Stimulated activated naive B cell treated with anti-CD40 and anti-IgM and Interleukin-4, amounts not matched to agents 10 μg/mL and 1 μg/mL and 100 μg/mL, for 72 hours (primary cell): ENCODE results near the gene ZER1.
"Not testable (repeated sequence)": the region's sequence is repeated elsewhere in the genome, so short reads cannot be mapped to it uniquely, and the experiment has no call there.

Experiments
- ATAC-seq, 2 donors: fragments of 150-1000 bp; cut with Tn5 transposase; replicated peaks; 2 replicates each; pipeline ENCODE4 v1.10.0; 2021; ENCODE audit warnings: moderate library complexity in 1 of 2
- DNase-seq: peaks from one replicate; pipeline ENCODE4 v3.0.0; 2021
- H3K27ac Mint-ChIP-seq: one replicate; pipeline ENCODE4 v1.8.0; 2022; ENCODE audit warnings: mild to moderate bottlenecking, mixed read lengths
- H3K27me3 Mint-ChIP-seq, 2 donors: one replicate each; pipeline ENCODE4 v1.8.0; 2022; ENCODE audit warnings: mixed read lengths in 2 of 2
- H3K36me3 Mint-ChIP-seq, 2 donors: one replicate each; pipeline ENCODE4 v1.8.0; 2022; ENCODE audit warnings: mixed read lengths in 2 of 2, mild to moderate bottlenecking in 1 of 2
- H3K4me1 Mint-ChIP-seq, 2 donors: one replicate each; pipeline ENCODE4 v1.8.0; 2022; ENCODE audit warnings: mixed read lengths in 2 of 2, mild to moderate bottlenecking in 1 of 2
- H3K4me3 Mint-ChIP-seq, 2 donors: one replicate each; pipeline ENCODE4 v1.8.0; 2022; ENCODE audit warnings: mild to moderate bottlenecking in 2 of 2, mixed read lengths in 2 of 2, moderate library complexity in 1 of 2
- H3K9me3 Mint-ChIP-seq, 2 donors: one replicate each; pipeline ENCODE4 v1.8.0; 2022; ENCODE audit warnings: mixed read lengths in 2 of 2, mild to moderate bottlenecking in 1 of 2

Gene ZER1

GRCh38 chr9:128706671-128707381 is 64.9 kb downstream of the ZER1 start:
- H3K27me3 Mint-ChIP-seq = no peaks in the 10 kb centered on the region
- ATAC-seq = no peak
- peaks cover 2 to 3% of the 10 kb centered on the region in 2 donors for H3K36me3 Mint-ChIP-seq
- no peak overlapping the region for H3K4me3 Mint-ChIP-seq
- H3K27ac Mint-ChIP-seq = no peak overlapping the region
- H3K9me3 Mint-ChIP-seq = no peaks in the 10 kb centered on the region
- DNase-seq = no peak
- peaks cover 8 to 13% of the 10 kb centered on the region in 2 donors for H3K4me1 Mint-ChIP-seq

GRCh38 chr9:128706045-128706444 is 65.7 kb downstream of the ZER1 start:
- ATAC-seq (no peak), DNase-seq (no peak)
- no peaks in the 10 kb centered on the region for H3K27me3 Mint-ChIP-seq
- H3K36me3 Mint-ChIP-seq = peaks cover 2 to 3% of the 10 kb centered on the region in 2 donors
- no peaks in the 10 kb centered on the region for H3K9me3 Mint-ChIP-seq
- H3K4me1 Mint-ChIP-seq = peaks cover 15 to 20% of the 10 kb centered on the region in 2 donors
- H3K4me3 Mint-ChIP-seq = no peak overlapping the region
- no peak overlapping the region for H3K27ac Mint-ChIP-seq

GRCh38 chr9:128705051-128705965 is 66.4 kb downstream of the ZER1 start:
- ATAC-seq = no peak
- Mint-ChIP-seq H3K36me3 (peaks cover 0 to 3% of the 10 kb centered on the region in 2 donors), H3K4me1 (peaks cover 15 to 21% of the 10 kb centered on the region in 2 donors), H3K27ac (no peak overlapping the region), H3K27me3 (no peaks in the 10 kb centered on the region), H3K4me3 (no peak overlapping the region), H3K9me3 (no peaks in the 10 kb centered on the region)
- DNase-seq = no peak

GRCh38 chr9:128704356-128704670 is 67.4 kb downstream of the ZER1 start:
- DNase-seq (no peak), ATAC-seq (no peak)
- Mint-ChIP-seq H3K9me3 (no peaks in the 10 kb centered on the region), H3K36me3 (peaks cover 0 to 3% of the 10 kb centered on the region in 2 donors), H3K4me3 (peak overlapping the region; percentile 13 to 14), H3K4me1 (peaks cover 15 to 21% of the 10 kb centered on the region in 2 donors), H3K27ac (no peak overlapping the region), H3K27me3 (no peaks in the 10 kb centered on the region)

- Mint-ChIP-seq H3K4me3 (peak overlapping the region; percentile 89 to 91), H3K9me3 (no peaks in the 10 kb centered on the region), H3K36me3 (peaks cover 0 to 3% of the 10 kb centered on the region in 2 donors), H3K27me3 (no peaks in the 10 kb centered on the region), H3K4me1 (peaks cover 15 to 21% of the 10 kb centered on the region in 2 donors), H3K27ac (no peak overlapping the region)
- ATAC-seq = no peak
- no peak for DNase-seq
Measured at GRCh38 chr9:128703616-128704355, 67.9 kb downstream of the ZER1 start.

- DNase-seq (no peak), ATAC-seq (peak; percentile 41 to 53)
- no peaks in the 10 kb centered on the region for H3K27me3 Mint-ChIP-seq
- H3K36me3 Mint-ChIP-seq = peaks cover 0 to 3% of the 10 kb centered on the region in 2 donors
- H3K9me3 Mint-ChIP-seq = no peaks in the 10 kb centered on the region
- peak overlapping the region; percentile 81 for H3K27ac Mint-ChIP-seq
- H3K4me1 Mint-ChIP-seq = peaks cover 15 to 21% of the 10 kb centered on the region in 2 donors
- H3K4me3 Mint-ChIP-seq = peak overlapping the region; percentile 89 to 91
Measured at GRCh38 chr9:128702949-128703615, 68.6 kb downstream of the ZER1 start.

- peak; percentile 84 for DNase-seq
Measured at GRCh38 chr9:128702445-128702948, 69.2 kb downstream of the ZER1 start, which contains the start of gene PKN3. PKN3 (plus strand) TSS chr9:128702503; CDS start chr9:128702916, 413 bp downstream.

GRCh38 chr9:128701227-128701854 is 70.4 kb downstream of the ZER1 start:
- peaks cover 9 to 14% of the 10 kb centered on the region in 2 donors for H3K36me3 Mint-ChIP-seq
- no peaks in the 10 kb centered on the region for H3K27me3 Mint-ChIP-seq
- peak overlapping the region; percentile 62 to 91 for H3K4me3 Mint-ChIP-seq
- no peaks in the 10 kb centered on the region for H3K9me3 Mint-ChIP-seq
- H3K27ac Mint-ChIP-seq = peak overlapping the region; percentile 20
- no peak for ATAC-seq
- H3K4me1 Mint-ChIP-seq = peaks cover 17 to 22% of the 10 kb centered on the region in 2 donors
- DNase-seq = no peak

More at GRCh38 chr9:128702445-128702948, 69.2 kb downstream of the ZER1 start, which contains the start of gene PKN3:
- Mint-ChIP-seq H3K27me3 (no peaks in the 10 kb centered on the region), H3K36me3 (peaks cover 2 to 6% of the 10 kb centered on the region in 2 donors), H3K9me3 (no peaks in the 10 kb centered on the region), H3K4me1 (peaks cover 15 to 21% of the 10 kb centered on the region in 2 donors), H3K4me3 (peak within 1 kb of the TSS; percentile 89 to 91), H3K27ac (peak within 1 kb of the TSS; percentile 81)
- ATAC-seq = peak; percentile 90

GRCh38 chr9:128699096-128699795 is 72.5 kb downstream of the ZER1 start:
- H3K9me3 Mint-ChIP-seq, DNase-seq, ATAC-seq, H3K27me3 Mint-ChIP-seq, H3K4me3 Mint-ChIP-seq, H3K27ac Mint-ChIP-seq: not testable (repeated sequence)
- peaks cover 19 to 31% of the 10 kb centered on the region in 2 donors for H3K4me1 Mint-ChIP-seq
- H3K36me3 Mint-ChIP-seq = peaks cover 19 to 22% of the 10 kb centered on the region in 2 donors

GRCh38 chr9:128696923-128697707 is 74.6 kb downstream of the ZER1 start:
- DNase-seq (no peak), ATAC-seq (no peak)
- Mint-ChIP-seq H3K4me3 (no peak overlapping the region), H3K9me3 (no peaks in the 10 kb centered on the region), H3K4me1 (peaks cover 18 to 39% of the 10 kb centered on the region in 2 donors), H3K36me3 (peaks cover 30 to 35% of the 10 kb centered on the region in 2 donors), H3K27me3 (no peaks in the 10 kb centered on the region), H3K27ac (no peak overlapping the region)

- DNase-seq (no peak), ATAC-seq (peak; percentile 58)
- Mint-ChIP-seq H3K27me3 (no peaks in the 10 kb centered on the region), H3K27ac (peak overlapping the region; percentile 89), H3K36me3 (peaks cover 46 to 51% of the 10 kb centered on the region in 2 donors), H3K4me3 (peak overlapping the region; percentile 7 to 43), H3K9me3 (no peaks in the 10 kb centered on the region), H3K4me1 (peaks cover 13 to 38% of the 10 kb centered on the region in 2 donors)
Measured at GRCh38 chr9:128694344-128694743, 77.4 kb downstream of the ZER1 start.

- H3K27me3 Mint-ChIP-seq, DNase-seq, H3K9me3 Mint-ChIP-seq, ATAC-seq: not testable (repeated sequence)
- H3K27ac Mint-ChIP-seq = peak overlapping the region; percentile 89
- H3K4me1 Mint-ChIP-seq = peaks cover 13 to 38% of the 10 kb centered on the region in 2 donors
- H3K4me3 Mint-ChIP-seq = peak overlapping the region; percentile 67 to 68
- peaks cover 46 to 51% of the 10 kb centered on the region in 2 donors for H3K36me3 Mint-ChIP-seq
Measured at GRCh38 chr9:128693738-128694137, 78.0 kb downstream of the ZER1 start.
